Endothelial cell of umbilical vein (primary cell): ENCODE measurements around the gene MED14. TPM values are rescaled to one million over a fixed set of nuclear protein-coding genes. Genes with fewer than 3 reads are reported as not detected.
"Not testable (repeated sequence)": the region's sequence is repeated elsewhere in the genome, so short reads cannot be mapped to it uniquely, and the experiment has no call there.

Experiments
- BruUV-seq: library from RNA; stranded (reverse); fragments of 400-500 nt; replicated peaks from 2 replicates; lab custom pipeline; 2021; lab: Mats Ljungman, UMichigan
- CTCF ChIA-PET: fragments of 300-600, 350-600 bp; sonication (Branson Sonifier 250); formaldehyde crosslinking; loops from one replicate; lab custom pipeline; 2021; ENCODE audit warnings: antibody characterized with exemption, inconsistent platforms; lab: Charles Lee
- POLR2A ChIA-PET: fragments of 300-600, 350-600 bp; sonication (Branson Sonifier 250); formaldehyde crosslinking; loops from one replicate; lab custom pipeline; 2021; ENCODE audit warnings: antibody characterized with exemption, inconsistent platforms; lab: Charles Lee
- DNase-seq: peaks from one replicate; pipeline ENCODE4 v3.0.0-alpha.2; 2011; ENCODE audit warnings: low read depth, low spot score
- FAIRE-seq: peaks from 2 replicates; lab custom pipeline; 2011; peaks lifted over from hg19 to GRCh38; lab: Jason Lieb, UNC
- H2AFZ ChIP-seq: 2 replicates; pipeline ENCODE4 v1.6.0; 2012; ENCODE audit warnings: low read depth, low read length, control low read depth, inconsistent platforms
- H3K27ac ChIP-seq: 2 replicates; pipeline ENCODE4 v1.5.1; 2011; ENCODE audit warnings: low read depth, mild to moderate bottlenecking, control low read depth, low read length, moderate library complexity; ENCODE audit not compliant: insufficient read depth
- H3K27me3 ChIP-seq, 2 experiments: 2 replicates each; pipeline versions ENCODE4 v1.6.0 to v1.6.1; 2011; ENCODE audit warnings: low read length in 2 of 2, mixed read lengths in 1 of 2; ENCODE audit not compliant: control insufficient read depth in 2 of 2, insufficient read depth in 2 of 2
- H3K36me3 ChIP-seq, 2 experiments: 2 replicates in 1 of 2; 3 replicates in 1 of 2; pipeline ENCODE4 v1.5.1; 2011; ENCODE audit warnings: low read length in 2 of 2, mild to moderate bottlenecking in 1 of 2, moderate library complexity in 1 of 2; ENCODE audit not compliant: control insufficient read depth in 2 of 2, insufficient read depth in 2 of 2; ENCODE audit errors: extremely low read depth in 1 of 2
- H3K4me1 ChIP-seq: 3 replicates; pipeline ENCODE4 v1.5.1; 2011; ENCODE audit warnings: mild to moderate bottlenecking, low read length; ENCODE audit not compliant: control insufficient read depth, insufficient read depth; ENCODE audit errors: extremely low read depth
- H3K4me2 ChIP-seq: 2 replicates; pipeline ENCODE4 v1.6.1; 2011; ENCODE audit warnings: low read length, control low read depth, mixed read lengths; ENCODE audit not compliant: insufficient read depth
- H3K4me3 ChIP-seq, 3 experiments: fragments of 200-600 bp in 1 of 3; sonication (generic), shearing (Covaris generic) in 1 of 3; replicated peaks in 1 of 3; 2 replicates each; pipeline ENCODE4 v1.5.1; 2011 to 2016; ENCODE audit warnings: control low read depth in 3 of 3, low read length in 3 of 3, mild to moderate bottlenecking in 2 of 3, inconsistent platforms in 1 of 3, low read depth in 1 of 3, moderate library complexity in 1 of 3; ENCODE audit not compliant: insufficient read depth in 1 of 3
- H3K79me2 ChIP-seq: 2 replicates; pipeline ENCODE4 v1.6.0; 2012; ENCODE audit warnings: low read length, inconsistent platforms; ENCODE audit not compliant: control insufficient read depth, insufficient read depth
- H3K9ac ChIP-seq: replicated peaks from 2 replicates; pipeline ENCODE3; 2011; ENCODE audit warnings: low read length, control low read depth; ENCODE audit not compliant: insufficient read depth; ENCODE audit errors: extremely low read depth
- H3K9me1 ChIP-seq: replicated peaks from 3 replicates; pipeline ENCODE4 v1.6.0; 2011; ENCODE audit warnings: mild to moderate bottlenecking, low read length; ENCODE audit not compliant: control insufficient read depth, insufficient read depth; ENCODE audit errors: extremely low read depth
- H3K9me3 ChIP-seq: replicated peaks from 2 replicates; pipeline ENCODE4 v1.5.1; 2012; ENCODE audit warnings: low read length, inconsistent platforms; ENCODE audit not compliant: control insufficient read depth, insufficient read depth
- H4K20me1 ChIP-seq: replicated peaks from 2 replicates; pipeline ENCODE3; 2011; ENCODE audit warnings: mild to moderate bottlenecking, low read length; ENCODE audit not compliant: control insufficient read depth, insufficient read depth; ENCODE audit errors: extremely low read depth
- EZH2 ChIP-seq: IDR thresholded peaks from 2 replicates; pipeline ENCODE4 v1.6.1; 2012; ENCODE audit warnings: borderline replicate concordance, low read depth, mild to moderate bottlenecking, moderate library complexity, low read length, inconsistent platforms; ENCODE audit not compliant: severe bottlenecking
- FOS ChIP-seq: IDR thresholded peaks from 2 replicates; pipeline ENCODE4 v1.6.1; 2011; ENCODE audit warnings: mild to moderate bottlenecking, low read length, moderate library complexity, borderline replicate concordance; ENCODE audit not compliant: insufficient read depth
- GATA2 ChIP-seq: IDR thresholded peaks from 2 replicates; pipeline ENCODE4 v1.7.0; 2011; ENCODE audit warnings: low read depth, mild to moderate bottlenecking, moderate library complexity, mixed read lengths, low read length; ENCODE audit not compliant: insufficient read length, insufficient read depth
- JUN ChIP-seq: IDR thresholded peaks from 2 replicates; pipeline ENCODE4 v1.6.1; 2011; ENCODE audit warnings: borderline replicate concordance, low read depth; ENCODE audit not compliant: insufficient read length, insufficient read depth
- MYC ChIP-seq: IDR thresholded peaks from one replicate; pipeline ENCODE4 v1.6.1; 2011; ENCODE audit warnings: mild to moderate bottlenecking, low read depth, low read length
- POLR2A ChIP-seq: IDR thresholded peaks from 2 replicates; pipeline ENCODE4 v1.6.1; 2012; ENCODE audit warnings: low read depth, mild to moderate bottlenecking, control low read depth, low read length
- POLR2AphosphoS5 ChIP-seq: IDR thresholded peaks from 2 replicates; pipeline ENCODE4 v1.6.1; 2012; ENCODE audit warnings: low read depth, mild to moderate bottlenecking, control low read depth, low read length, moderate library complexity; ENCODE audit not compliant: insufficient read depth
- dilution Hi-C: fragments of 300-500 bp; cut with MboI; formaldehyde crosslinking; loops from one replicate; pipeline ENCODE4 v1.15.0; 2019; ENCODE audit warnings: low sequenced_read_pairs; ENCODE audit not compliant: extremely low pct_ligation_motif_present
- intact Hi-C: fragments of 100-400 bp; cut with micrococcal nuclease; formaldehyde crosslinking; loops from one replicate; pipeline ENCODE4 v1.10.0; 2022
- polyA plus RNA-seq, 4 experiments: library from polyadenylated mRNA; depleted of rRNA in 3 of 4; stranded (reverse) in 3 of 4; unstranded in 1 of 4; fragments of >200 nt; gene quantifications; 2 replicates each; pipeline versions ENCODE4 v1.2.1 to v1.2.3, GENCODE V29; 2011 to 2012; ENCODE audit warnings: missing spikeins in 1 of 4
- total RNA-seq: library from RNA; stranded (reverse); gene quantifications from 2 replicates; pipeline ENCODE4 v1.2.3, GENCODE V29; 2021
- TF ChIP-seq, protein P1 (sequence below): IDR thresholded peaks from 2 replicates; pipeline ENCODE4 v1.6.1; 2011; ENCODE audit not compliant: insufficient read depth, insufficient read length
- TF ChIP-seq, protein P2 (sequence below), 2 donors: IDR thresholded peaks; 1 replicate in 1 of 2; 2 replicates in 1 of 2; pipeline ENCODE4 v1.5.1; 2011; ENCODE audit warnings: low read length in 2 of 2, mild to moderate bottlenecking in 2 of 2, moderate library complexity in 2 of 2, control low read depth in 1 of 2, inconsistent platforms in 1 of 2, low read depth in 1 of 2; ENCODE audit not compliant: insufficient read depth in 1 of 2; ENCODE audit errors: extremely low read depth in 1 of 2

Gene MED14
- total and polyA plus RNA-seq, 2 donors (not counting 3 experiments of a cell fraction or from before 2014, with no cell fraction given), result 25.6 to 55.8 TPM

DNA sequence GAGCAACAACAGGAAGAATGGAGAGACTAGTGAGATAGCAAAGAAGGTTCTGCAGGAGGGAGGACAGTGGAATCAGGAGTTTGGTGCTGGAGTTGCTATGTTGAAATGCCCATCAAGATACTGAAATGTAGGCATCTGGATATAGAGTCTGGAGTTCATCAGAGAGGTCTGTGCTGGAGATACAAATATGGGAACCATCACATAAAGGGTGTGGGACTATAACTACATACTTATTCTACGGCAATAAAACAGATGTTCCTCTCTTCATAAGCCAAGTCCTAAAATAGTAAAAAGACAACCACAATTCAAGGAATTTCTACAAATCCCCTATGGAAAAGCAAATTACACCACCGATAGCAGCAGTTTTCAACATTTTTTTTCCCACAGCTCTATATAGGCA, 1.6 kb downstream of the MED14 start:
- Histone ChIP-seq H3K9me1 (no peaks in the 10 kb centered on the region), H3K27ac (no peak overlapping the region), H3K4me3 (peak overlapping the region in 1 of 3 experiments; percentile 95), H3K4me2 (peak overlapping the region; percentile 90), H3K27me3 (no peaks in the 10 kb centered on the region), H3K79me2 (peaks cover 51% of the 10 kb centered on the region), H3K4me1 (peaks cover 16% of the 10 kb centered on the region), H3K9ac (peak overlapping the region; percentile 33), H2AFZ (no peak overlapping the region), H4K20me1 (no peaks in the 10 kb centered on the region), H3K9me3 (no peaks in the 10 kb centered on the region), H3K36me3 (no peaks in the 10 kb centered on the region)
- BruUV-seq, result no TSS peak
- dilution Hi-C loops (no loop called here), intact Hi-C loops (loop anchor here (2.0 kb wide), 1 partner anchor 61 kb away; no protein-coding TSS in a partner anchor)
- TF ChIP-seq, protein P1, sequence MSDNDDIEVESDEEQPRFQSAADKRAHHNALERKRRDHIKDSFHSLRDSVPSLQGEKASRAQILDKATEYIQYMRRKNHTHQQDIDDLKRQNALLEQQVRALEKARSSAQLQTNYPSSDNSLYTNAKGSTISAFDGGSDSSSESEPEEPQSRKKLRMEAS, result no peak
- TF ChIP-seq, protein P2, sequence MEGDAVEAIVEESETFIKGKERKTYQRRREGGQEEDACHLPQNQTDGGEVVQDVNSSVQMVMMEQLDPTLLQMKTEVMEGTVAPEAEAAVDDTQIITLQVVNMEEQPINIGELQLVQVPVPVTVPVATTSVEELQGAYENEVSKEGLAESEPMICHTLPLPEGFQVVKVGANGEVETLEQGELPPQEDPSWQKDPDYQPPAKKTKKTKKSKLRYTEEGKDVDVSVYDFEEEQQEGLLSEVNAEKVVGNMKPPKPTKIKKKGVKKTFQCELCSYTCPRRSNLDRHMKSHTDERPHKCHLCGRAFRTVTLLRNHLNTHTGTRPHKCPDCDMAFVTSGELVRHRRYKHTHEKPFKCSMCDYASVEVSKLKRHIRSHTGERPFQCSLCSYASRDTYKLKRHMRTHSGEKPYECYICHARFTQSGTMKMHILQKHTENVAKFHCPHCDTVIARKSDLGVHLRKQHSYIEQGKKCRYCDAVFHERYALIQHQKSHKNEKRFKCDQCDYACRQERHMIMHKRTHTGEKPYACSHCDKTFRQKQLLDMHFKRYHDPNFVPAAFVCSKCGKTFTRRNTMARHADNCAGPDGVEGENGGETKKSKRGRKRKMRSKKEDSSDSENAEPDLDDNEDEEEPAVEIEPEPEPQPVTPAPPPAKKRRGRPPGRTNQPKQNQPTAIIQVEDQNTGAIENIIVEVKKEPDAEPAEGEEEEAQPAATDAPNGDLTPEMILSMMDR (IDR thresholded peaks at IDR 0.05; ENCODE audit: extremely low read depth in 1 of 2, insufficient read depth in 1 of 2, low read depth in 1 of 2, low read length in 2 of 2), result no peak
- TF ChIP-seq MYC (no peak), FOS (no peak), EZH2 (no peak), JUN (no peak), GATA2 (no peak), POLR2AphosphoS5 (no peak), POLR2A (no peak)
- DNase-seq, result peak; percentile 1
- CTCF ChIA-PET, result no interaction called here
- POLR2A ChIA-PET, result no interaction called here
- FAIRE-seq, result peak; percentile 61

DNA sequence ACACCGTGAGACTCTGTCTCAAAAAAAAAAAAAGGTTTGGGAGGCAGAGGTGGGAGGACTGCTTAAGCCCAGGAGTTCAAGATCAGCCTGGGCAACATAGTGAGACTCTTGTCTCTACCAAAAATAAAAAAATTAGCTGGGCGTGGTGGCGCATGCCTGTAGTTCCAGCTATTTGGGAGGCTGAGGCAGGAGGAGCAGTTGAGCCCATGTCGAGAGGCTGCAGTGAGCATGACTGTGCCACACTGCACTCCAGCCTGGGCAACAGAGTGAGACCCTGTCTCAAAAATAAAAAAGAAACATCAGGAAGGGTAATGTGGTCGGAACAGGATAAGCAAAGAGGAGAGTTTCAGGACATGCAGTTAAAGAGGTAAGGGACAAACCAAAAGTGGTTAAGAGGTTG, 2.8 kb downstream of the MED14 start:
- H3K4me3 ChIP-seq, H4K20me1 ChIP-seq, POLR2A ChIA-PET, H3K27me3 ChIP-seq, DNase-seq, FAIRE-seq, H3K9ac ChIP-seq, intact Hi-C loops, H3K9me1 ChIP-seq, BruUV-seq, H2AFZ ChIP-seq, H3K27ac ChIP-seq, H3K4me2 ChIP-seq, H3K36me3 ChIP-seq, H3K9me3 ChIP-seq, dilution Hi-C loops: not testable (repeated sequence)
- CTCF ChIA-PET, result interaction anchor here (0.6 kb wide), 1 partner anchor 367 kb away, joined by 4 read pairs; no protein-coding TSS in a partner anchor
- Histone ChIP-seq H3K79me2 (peaks cover 51% of the 10 kb centered on the region), H3K4me1 (peaks cover 12% of the 10 kb centered on the region)
